H9 (cell line): ENCODE results near the gene C17orf107. TPM values are rescaled to one million over a fixed set of nuclear protein-coding genes. Genes with fewer than 3 reads are reported as not detected.

Experiments used
- DNase-seq: peaks from one replicate; pipeline ENCODE4 v3.0.0-alpha.2; 2017
- H2AFZ ChIP-seq: one replicate; pipeline ENCODE4 v1.6.1; 2013; ENCODE audit warnings: mild to moderate bottlenecking, low read length, control low read depth, moderate library complexity
- H2AK5ac ChIP-seq: 2 replicates; pipeline ENCODE4 v1.6.1; 2013; ENCODE audit warnings: low read length, control low read depth, mixed read lengths; ENCODE audit not compliant: insufficient read length
- H2BK120ac ChIP-seq: one replicate; pipeline ENCODE4 v1.6.1; 2013; ENCODE audit warnings: low read depth, mild to moderate bottlenecking, low read length, control low read depth, inconsistent platforms; ENCODE audit not compliant: poor library complexity, severe bottlenecking
- H2BK12ac ChIP-seq: 2 replicates; pipeline ENCODE4 v1.6.1; 2013; ENCODE audit warnings: low read length, control low read depth, mixed read lengths, low read depth; ENCODE audit not compliant: insufficient read length
- H2BK15ac ChIP-seq: 2 replicates; pipeline ENCODE4 v1.6.1; 2013; ENCODE audit warnings: low read depth, low read length, control low read depth
- H2BK20ac ChIP-seq: one replicate; pipeline ENCODE4 v1.6.1; 2013; ENCODE audit warnings: low read depth, mild to moderate bottlenecking, low read length, control low read depth, inconsistent platforms; ENCODE audit not compliant: poor library complexity, severe bottlenecking
- H2BK5ac ChIP-seq: 2 replicates; pipeline ENCODE4 v1.6.1; 2013; ENCODE audit warnings: low read length, control low read depth, mixed read lengths; ENCODE audit not compliant: insufficient read length
- H3K14ac ChIP-seq: 2 replicates; pipeline ENCODE4 v1.6.1; 2013; ENCODE audit warnings: low read length, control low read depth; ENCODE audit not compliant: insufficient read depth
- H3K18ac ChIP-seq: 2 replicates; pipeline ENCODE4 v1.6.1; 2013; ENCODE audit warnings: low read depth, mild to moderate bottlenecking, mixed read lengths, low read length, control low read depth; ENCODE audit not compliant: insufficient read length
- H3K23ac ChIP-seq: 2 replicates; pipeline ENCODE4 v1.6.1; 2013; ENCODE audit warnings: low read length, control low read depth, mixed read lengths, low read depth; ENCODE audit not compliant: insufficient read length
- H3K23me2 ChIP-seq: 2 replicates; pipeline ENCODE4 v1.6.1; 2013; ENCODE audit warnings: low read depth, mild to moderate bottlenecking, mixed read lengths, low read length, control low read depth; ENCODE audit not compliant: insufficient read length, poor library complexity, severe bottlenecking
- H3K27ac ChIP-seq: 2 replicates; pipeline ENCODE4 v1.5.1; 2013; ENCODE audit warnings: low read length, control low read depth, mixed read lengths, low read depth; ENCODE audit not compliant: insufficient read length
- H3K27me3 ChIP-seq: 2 replicates; pipeline ENCODE4 v1.6.1; 2013; ENCODE audit warnings: low read length, control low read depth, inconsistent platforms; ENCODE audit not compliant: insufficient read depth
- H3K4ac ChIP-seq: 2 replicates; pipeline ENCODE4 v1.6.1; 2013; ENCODE audit warnings: low read depth, mild to moderate bottlenecking, control low read depth, inconsistent platforms, low read length, moderate library complexity
- H3K4me1 ChIP-seq: 2 replicates; pipeline ENCODE4 v1.6.1; 2013; ENCODE audit warnings: low read length, control low read depth, inconsistent platforms; ENCODE audit not compliant: insufficient read depth
- H3K4me2 ChIP-seq: 2 replicates; pipeline ENCODE4 v1.6.1; 2013; ENCODE audit warnings: low read length, control low read depth, mixed read lengths; ENCODE audit not compliant: insufficient read length, insufficient read depth
- H3K56ac ChIP-seq: 2 replicates; pipeline ENCODE4 v1.6.1; 2013; ENCODE audit warnings: low read depth, mild to moderate bottlenecking, mixed read lengths, low read length, control low read depth; ENCODE audit not compliant: insufficient read length
- H3K79me1 ChIP-seq: 2 replicates; pipeline ENCODE4 v1.6.1; 2013; ENCODE audit warnings: low read depth, mild to moderate bottlenecking, moderate library complexity, low read length, control low read depth, inconsistent platforms; ENCODE audit not compliant: insufficient read depth, poor library complexity, severe bottlenecking
- H3K79me2 ChIP-seq: 2 replicates; pipeline ENCODE4 v1.6.1; 2013; ENCODE audit warnings: low read length, control low read depth, inconsistent platforms; ENCODE audit not compliant: insufficient read depth
- H3K9ac ChIP-seq: 2 replicates; pipeline ENCODE4 v1.6.1; 2013; ENCODE audit warnings: low read length, control low read depth, mixed read lengths; ENCODE audit not compliant: insufficient read length; ENCODE audit errors: extremely low read depth
- H3K9me3 ChIP-seq: one replicate; pipeline ENCODE4 v1.6.1; 2013; ENCODE audit warnings: low read depth, low read length, inconsistent platforms; ENCODE audit not compliant: control insufficient read depth
- H3T11ph ChIP-seq: one replicate; pipeline ENCODE4 v1.6.1; 2013; ENCODE audit warnings: mild to moderate bottlenecking, low read length, control low read depth, inconsistent platforms
- H4K20me1 ChIP-seq: one replicate; pipeline ENCODE4 v1.6.1; 2013; ENCODE audit not compliant: control insufficient read depth, insufficient read length, insufficient read depth
- H4K5ac ChIP-seq: 2 replicates; pipeline ENCODE4 v1.6.1; 2013; ENCODE audit warnings: low read depth, mild to moderate bottlenecking, mixed read lengths, low read length, control low read depth; ENCODE audit not compliant: insufficient read length
- H4K8ac ChIP-seq: replicated peaks from 2 replicates; pipeline ENCODE4 v1.6.1; 2013; ENCODE audit warnings: low read length, control low read depth, mixed read lengths, low read depth; ENCODE audit not compliant: insufficient read length
- H4K91ac ChIP-seq: 2 replicates; pipeline ENCODE4 v1.6.1; 2013; ENCODE audit warnings: low read depth, mild to moderate bottlenecking, moderate library complexity, mixed read lengths, low read length, control low read depth; ENCODE audit not compliant: insufficient read length
- H3K27ac Mint-ChIP-seq, 3 experiments: 2 replicates in 2 of 3; 3 replicates in 1 of 3; pipeline ENCODE4 v1.8.0; 2020 to 2021; ENCODE audit warnings: mixed read lengths in 3 of 3, mild to moderate bottlenecking in 1 of 3, moderate library complexity in 1 of 3
- H3K27me3 Mint-ChIP-seq: 2 replicates; pipeline ENCODE4 v1.8.0; 2021; ENCODE audit warnings: low read depth, mild to moderate bottlenecking, moderate library complexity, mixed read lengths
- H3K36me3 Mint-ChIP-seq, 3 experiments: 2 replicates in 2 of 3; 3 replicates in 1 of 3; pipeline ENCODE4 v1.8.0; 2020 to 2021; ENCODE audit warnings: low read depth in 3 of 3, mixed read lengths in 3 of 3; ENCODE audit not compliant: insufficient read depth in 1 of 3
- H3K4me1 Mint-ChIP-seq, 2 experiments: 2 replicates each; pipeline ENCODE4 v1.8.0; 2020; ENCODE audit warnings: mixed read lengths in 2 of 2
- H3K4me3 Mint-ChIP-seq, 2 experiments: 2 replicates in 1 of 2; 3 replicates in 1 of 2; pipeline ENCODE4 v1.8.0; 2020 to 2021; ENCODE audit warnings: mild to moderate bottlenecking in 2 of 2, mixed read lengths in 2 of 2, moderate library complexity in 1 of 2
- H3K9me3 Mint-ChIP-seq, 2 experiments: 2 replicates in 1 of 2; 3 replicates in 1 of 2; pipeline ENCODE4 v1.8.0; 2020; ENCODE audit warnings: mild to moderate bottlenecking in 2 of 2, mixed read lengths in 2 of 2, moderate library complexity in 1 of 2
- WGBS: extraction: QIAGEN DNeasy Blood & Tissue Kit; methylation state at CpG from one replicate; pipeline ENCODE4 v1.1.7; 2013; ENCODE audit warnings: missing lambda C conversion rate, low lambda C conversion rate, mixed read lengths; ENCODE audit not compliant: insufficient read length; ENCODE audit errors: extremely low coverage; 5-methylcytosine and 5-hydroxymethylcytosine counted together
- total RNA-seq: library from RNA; stranded (reverse); gene quantifications from 2 replicates; pipeline ENCODE4 v1.2.1, GENCODE V29; 2021
- TF ChIP-seq, protein P1 (sequence below): fragments of 200-600 bp; sonication (generic); conservative IDR thresholded peaks from 3 replicates; pipeline ENCODE4 v1.8.0; 2021; ENCODE audit warnings: antibody characterized with exemption, mild to moderate bottlenecking

C17orf107 gene
- total RNA-seq, 1 experiment from 2014 or later: 4.4 TPM

DNA sequence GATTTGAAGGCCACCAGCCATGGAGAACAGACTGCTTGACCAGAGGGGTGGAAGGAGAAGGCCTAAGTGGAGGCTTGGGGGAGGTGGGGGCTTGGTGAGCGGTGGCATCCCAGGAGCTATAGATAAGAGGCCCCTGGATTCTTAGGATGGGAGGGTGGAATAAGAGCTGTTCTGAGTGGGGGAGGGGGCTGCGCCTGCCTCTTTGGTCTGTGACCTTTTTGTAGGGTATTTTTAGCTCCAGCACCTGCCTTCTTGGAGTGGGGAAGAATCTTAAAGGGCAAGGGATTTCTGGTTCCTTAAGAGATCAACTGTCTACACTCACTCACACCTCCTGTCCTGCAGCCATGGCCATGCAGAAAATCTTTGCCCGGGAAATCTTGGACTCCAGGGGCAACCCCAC lies 52.1 kb downstream of the C17orf107 start:
- Histone ChIP-seq H2AFZ (no peak overlapping the region), H3K27me3 (no peaks in the 10 kb centered on the region), H2AK5ac (no peak overlapping the region), H3K79me2 (peaks cover 8% of the 10 kb centered on the region; the same call in 1 of the 2 replicates), H3K4ac (no peak overlapping the region), H3T11ph (no peak overlapping the region), H3K9me3 (no peaks in the 10 kb centered on the region), H3K4me1 (peaks cover 4% of the 10 kb centered on the region; the same call in 1 of the 2 replicates), H2BK20ac (no peak overlapping the region), H3K79me1 (peaks cover 3% of the 10 kb centered on the region), H4K20me1 (no peaks in the 10 kb centered on the region), H3K4me2 (peak overlapping the region; percentile 72), H2BK5ac (no peak overlapping the region), H3K23me2 (peaks cover 23% of the 10 kb centered on the region), H2BK120ac (no peak overlapping the region), H4K5ac (no peak overlapping the region), H3K27ac (no peak overlapping the region), H2BK15ac (no peak overlapping the region), H3K56ac (no peak overlapping the region), H4K8ac (no peak overlapping the region), H3K14ac (no peak overlapping the region), H2BK12ac (no peak overlapping the region), H3K23ac (no peak overlapping the region), H3K18ac (no peak overlapping the region), H3K9ac (no peak overlapping the region), H4K91ac (no peak overlapping the region)
- no peak for DNase-seq
- TF ChIP-seq, protein P1, sequence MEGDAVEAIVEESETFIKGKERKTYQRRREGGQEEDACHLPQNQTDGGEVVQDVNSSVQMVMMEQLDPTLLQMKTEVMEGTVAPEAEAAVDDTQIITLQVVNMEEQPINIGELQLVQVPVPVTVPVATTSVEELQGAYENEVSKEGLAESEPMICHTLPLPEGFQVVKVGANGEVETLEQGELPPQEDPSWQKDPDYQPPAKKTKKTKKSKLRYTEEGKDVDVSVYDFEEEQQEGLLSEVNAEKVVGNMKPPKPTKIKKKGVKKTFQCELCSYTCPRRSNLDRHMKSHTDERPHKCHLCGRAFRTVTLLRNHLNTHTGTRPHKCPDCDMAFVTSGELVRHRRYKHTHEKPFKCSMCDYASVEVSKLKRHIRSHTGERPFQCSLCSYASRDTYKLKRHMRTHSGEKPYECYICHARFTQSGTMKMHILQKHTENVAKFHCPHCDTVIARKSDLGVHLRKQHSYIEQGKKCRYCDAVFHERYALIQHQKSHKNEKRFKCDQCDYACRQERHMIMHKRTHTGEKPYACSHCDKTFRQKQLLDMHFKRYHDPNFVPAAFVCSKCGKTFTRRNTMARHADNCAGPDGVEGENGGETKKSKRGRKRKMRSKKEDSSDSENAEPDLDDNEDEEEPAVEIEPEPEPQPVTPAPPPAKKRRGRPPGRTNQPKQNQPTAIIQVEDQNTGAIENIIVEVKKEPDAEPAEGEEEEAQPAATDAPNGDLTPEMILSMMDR: no peak
- Mint-ChIP-seq H3K4me1 (peaks cover 32 to 34% of the 10 kb centered on the region in 2 experiments), H3K27ac (peak overlapping the region; percentile 10 to 94 (median 58); a peak in 4 of 7 replicates), H3K27me3 (no peaks in the 10 kb centered on the region; the same call in 1 of the 2 replicates), H3K36me3 (peaks cover 5 to 11% (median 6%) of the 10 kb centered on the region in 3 experiments), H3K4me3 (peak overlapping the region; percentile 87 to 95), H3K9me3 (peaks cover 0 to 2% of the 10 kb centered on the region in 2 experiments; a peak in 1 of 5 replicates)
- no CpG with 5 or more reads among the region's 3 CpGs for WGBS

Other genes with a start within 250 kb of the C17orf107 start
- gene PELP1, start 195.4 kb upstream of the C17orf107 start, total RNA-seq: 148 and 154 TPM in 2 replicates
- 75.3 and 81.1 TPM in 2 replicates for gene ARRB2, start 188.9 kb upstream of the C17orf107 start, total RNA-seq
- 17.5 and 19.5 TPM in 2 replicates for gene MED11, start 168.1 kb upstream of the C17orf107 start, total RNA-seq
- gene ZMYND15, start 159.7 kb upstream of the C17orf107 start, total RNA-seq: 0.42 and 0.44 TPM in 2 replicates
- gene CXCL16, start 159.6 kb upstream of the C17orf107 start, total RNA-seq: 4.2 and 4.5 TPM in 2 replicates
- gene TM4SF5, start 127.7 kb upstream of the C17orf107 start, total RNA-seq: not detected in 2 replicates
- 0.31 TPM in 1 of 2 replicates, not detected in the other for gene VMO1, start 113.2 kb upstream of the C17orf107 start, total RNA-seq
- not detected in 2 replicates for gene GLTPD2, start 110.6 kb upstream of the C17orf107 start, total RNA-seq
- 244 and 247 TPM in 2 replicates for gene PSMB6, start 103.4 kb upstream of the C17orf107 start, total RNA-seq
- 63.3 and 66.6 TPM in 2 replicates for gene PLD2, start 92.4 kb upstream of the C17orf107 start, total RNA-seq
- 64.3 and 68.8 TPM in 2 replicates for gene MINK1, start 66.2 kb upstream of the C17orf107 start, total RNA-seq
- gene CHRNE, start 3.6 kb downstream of the C17orf107 start, total RNA-seq: 0.31 and 0.61 TPM in 2 replicates
- not detected in 2 replicates for gene GP1BA, start 32.7 kb downstream of the C17orf107 start, total RNA-seq
- 74.9 and 80.6 TPM in 2 replicates for gene SLC25A11, start 40.5 kb downstream of the C17orf107 start, total RNA-seq
- gene RNF167, start 40.7 kb downstream of the C17orf107 start, total RNA-seq: 134 and 135 TPM in 2 replicates
- gene PFN1, start 49.0 kb downstream of the C17orf107 start, total RNA-seq: 1,149 and 1,217 TPM in 2 replicates
- 20.7 and 25.4 TPM in 2 replicates for gene ENO3, start 51.6 kb downstream of the C17orf107 start, total RNA-seq
- 102 and 105 TPM in 2 replicates for gene SPAG7, start 68.3 kb downstream of the C17orf107 start, total RNA-seq
- 13.7 and 15.6 TPM in 2 replicates for gene CAMTA2, start 88.1 kb downstream of the C17orf107 start, total RNA-seq
- gene INCA1, start 98.0 kb downstream of the C17orf107 start, total RNA-seq: 1.3 and 1.5 TPM in 2 replicates
- gene KIF1C, start 98.4 kb downstream of the C17orf107 start, total RNA-seq: 85.6 and 87.3 TPM in 2 replicates
- 0.15 and 0.17 TPM in 2 replicates for gene SLC52A1, start 135.9 kb downstream of the C17orf107 start, total RNA-seq
- gene ZFP3, start 178.9 kb downstream of the C17orf107 start, total RNA-seq: 0.11 and 0.18 TPM in 2 replicates
- gene ZNF232, start 212.3 kb downstream of the C17orf107 start, total RNA-seq: 44.7 and 46.4 TPM in 2 replicates
- gene USP6, start 216.5 kb downstream of the C17orf107 start, total RNA-seq: 0.17 and 0.18 TPM in 2 replicates